Omental fat pad (tissue), 4 donors: ENCODE results near the gene PPP1R1C. TPM values are rescaled to one million over a fixed set of nuclear protein-coding genes. Genes with fewer than 3 reads are reported as not detected.

Experiments
- ATAC-seq: fragments of 150-250 bp; one replicate; pipeline ENCODE4 v1.9.1; 2016; ENCODE audit warnings: mild to moderate bottlenecking, moderate library complexity; ENCODE audit not compliant: low FRiP score
- DNase-seq: peaks from one replicate; pipeline ENCODE4 v3.0.0-alpha.2; 2019; ENCODE audit warnings: low spot score
- CTCF ChIP-seq, 3 donors: fragments of 450-650 bp; IDR thresholded peaks; one replicate each; pipeline ENCODE4 v1.5.1; 2016 to 2017; ENCODE audit warnings: antibody characterized with exemption in 3 of 3, mild to moderate bottlenecking in 3 of 3, moderate library complexity in 2 of 3
- total RNA-seq, 4 donors: library from RNA; depleted of rRNA; stranded (reverse); fragments of >200 nt; gene quantifications; one replicate each; pipeline ENCODE4 v1.1.0, GENCODE V29; 2016

PPP1R1C gene
- total RNA-seq, 4 donors from 2014 or later: 1.1 to 1.3 TPM; not detected in 2

GRCh38 chr2:182072861-182073260 is 87.2 kb downstream of the PPP1R1C start:
- DNase-seq (no peak), ATAC-seq (no peak)
- TF ChIP-seq CTCF (IDR thresholded peaks at IDR 0.05): no peak

GRCh38 chr2:182073613-182074012 is 88.0 kb downstream of the PPP1R1C start:
- ATAC-seq (no peak), DNase-seq (no peak)
- TF ChIP-seq CTCF (IDR thresholded peaks at IDR 0.05): no peak

- TF ChIP-seq CTCF (IDR thresholded peaks at IDR 0.05): no peak
- ATAC-seq: no peak
- no peak for DNase-seq
These were observed 91.4 kb downstream of the PPP1R1C start for GRCh38 chr2:182077023-182077422.

- DNase-seq: no peak
- ATAC-seq: peak; percentile 57
- TF ChIP-seq CTCF (IDR thresholded peaks at IDR 0.05): no peak
These were observed 91.9 kb downstream of the PPP1R1C start for GRCh38 chr2:182077448-182078142.

- TF ChIP-seq CTCF (IDR thresholded peaks at IDR 0.05): no peak
- DNase-seq: no peak
- ATAC-seq: no peak
These were observed 93.4 kb downstream of the PPP1R1C start for GRCh38 chr2:182078988-182079602.

GRCh38 chr2:182080493-182080892 is 94.8 kb downstream of the PPP1R1C start:
- no peak for TF ChIP-seq CTCF (IDR thresholded peaks at IDR 0.05)

More at GRCh38 chr2:182080493-182080892, 94.8 kb downstream of the PPP1R1C start:
- no peak for DNase-seq
- no peak for ATAC-seq
